Ovary (tissue), 3 donors: ENCODE data around the gene BORCS5.

Experiments
- EP300 ChIP-seq: sonication (generic); formaldehyde crosslinking; IDR thresholded peaks from one replicate; pipeline ENCODE4 v1.6.1; 2017; ENCODE audit warnings: antibody characterized with exemption
- POLR2A ChIP-seq: fragments of 450-650 bp; IDR thresholded peaks from one replicate; pipeline ENCODE4 v1.6.1; 2017; ENCODE audit warnings: antibody characterized with exemption, mild to moderate bottlenecking, moderate library complexity
- TF ChIP-seq, protein P1 (sequence below), 3 donors: fragments of 450-650 bp in 2 of 3; fragments of 200-600 bp in 1 of 3; IDR thresholded peaks; one replicate each; pipeline versions ENCODE4 v1.5.1 to v1.8.0; 2016 to 2022; ENCODE audit warnings: antibody characterized with exemption in 3 of 3, mild to moderate bottlenecking in 1 of 3
- donor health status: DM: no; HTN: no; CAD: no.

DNA sequence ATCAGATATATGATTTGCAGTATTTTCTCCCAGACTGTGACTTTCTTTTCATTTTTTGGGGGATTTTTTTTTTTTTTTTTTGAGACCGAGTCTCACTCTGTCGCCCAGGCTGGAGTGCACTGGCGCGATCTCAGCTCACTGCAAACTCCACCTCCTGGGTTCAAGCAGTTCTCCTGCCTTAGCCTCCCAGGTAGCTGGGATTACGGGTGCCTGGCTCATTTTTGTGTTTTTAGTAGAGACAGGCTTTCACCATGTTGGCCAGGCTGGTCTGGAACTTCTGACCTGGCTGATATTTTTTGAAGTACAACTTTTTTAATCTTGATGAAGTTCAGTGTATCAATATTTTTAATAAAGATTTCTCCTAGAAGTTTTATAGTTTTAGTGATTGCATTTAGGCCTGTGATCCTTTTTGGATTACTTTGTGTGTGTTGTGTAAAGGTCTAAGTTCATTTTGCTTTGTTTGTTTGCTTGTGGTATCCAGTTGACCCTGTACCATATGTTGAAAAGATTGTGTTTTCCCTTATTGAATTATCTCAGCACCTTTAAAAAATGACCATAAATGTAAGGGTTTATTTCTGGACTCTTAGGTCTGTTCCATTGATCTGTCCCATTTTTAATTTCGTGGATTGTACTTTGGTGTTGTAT, 24.2 kb downstream of the BORCS5 start:
- TF ChIP-seq, protein P1, sequence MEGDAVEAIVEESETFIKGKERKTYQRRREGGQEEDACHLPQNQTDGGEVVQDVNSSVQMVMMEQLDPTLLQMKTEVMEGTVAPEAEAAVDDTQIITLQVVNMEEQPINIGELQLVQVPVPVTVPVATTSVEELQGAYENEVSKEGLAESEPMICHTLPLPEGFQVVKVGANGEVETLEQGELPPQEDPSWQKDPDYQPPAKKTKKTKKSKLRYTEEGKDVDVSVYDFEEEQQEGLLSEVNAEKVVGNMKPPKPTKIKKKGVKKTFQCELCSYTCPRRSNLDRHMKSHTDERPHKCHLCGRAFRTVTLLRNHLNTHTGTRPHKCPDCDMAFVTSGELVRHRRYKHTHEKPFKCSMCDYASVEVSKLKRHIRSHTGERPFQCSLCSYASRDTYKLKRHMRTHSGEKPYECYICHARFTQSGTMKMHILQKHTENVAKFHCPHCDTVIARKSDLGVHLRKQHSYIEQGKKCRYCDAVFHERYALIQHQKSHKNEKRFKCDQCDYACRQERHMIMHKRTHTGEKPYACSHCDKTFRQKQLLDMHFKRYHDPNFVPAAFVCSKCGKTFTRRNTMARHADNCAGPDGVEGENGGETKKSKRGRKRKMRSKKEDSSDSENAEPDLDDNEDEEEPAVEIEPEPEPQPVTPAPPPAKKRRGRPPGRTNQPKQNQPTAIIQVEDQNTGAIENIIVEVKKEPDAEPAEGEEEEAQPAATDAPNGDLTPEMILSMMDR (IDR thresholded peaks at IDR 0.05): no peak
- no peak for TF ChIP-seq POLR2A
- TF ChIP-seq EP300: no peak
